Cardiac septum (tissue), 1 donor: Measurements from ENCODE around the gene B3GAT3. TPM values are rescaled to one million over a fixed set of nuclear protein-coding genes. Genes with fewer than 3 reads are reported as not detected.
"Not testable (repeated sequence)": the region's sequence is repeated elsewhere in the genome, so short reads cannot be mapped to it uniquely, and the experiment has no call there.

Experiments
- DNase-seq: peaks from one replicate; pipeline ENCODE4 v3.0.0-alpha.2; 2020; ENCODE audit warnings: low spot score
- intact Hi-C: fragments of 100-400 bp; cut with DNase I; formaldehyde crosslinking; loops from one replicate; pipeline ENCODE4 v1.14.0; 2022
- long read RNA-seq: library from polyadenylated mRNA; unstranded; transcript quantifications from one replicate; pipeline ENCODE4 v2.0.0, GENCODE V29; 2021
- total RNA-seq: library from RNA; stranded (reverse); fragmentation: NEBNext Ultra II Directional; extraction: Animal tissue kit (Norgen Biotek cat#: 25700); gene quantifications from one replicate; pipeline ENCODE4 v1.2.1, GENCODE V29; 2021
- donor health status: DM: no; HTN: no; CAD: no.

The B3GAT3 gene
- 16.0 TPM for total RNA-seq
- long read RNA-seq, transcript B3GAT3-201 (5 exons, 1,641 nt): major isoform, 20 of 29 reads
- long read RNA-seq, partial matches to known transcripts: 2 of 29 reads
- long read RNA-seq, other reads (novel, unspliced or antisense): 7 of 29 reads

DNA sequence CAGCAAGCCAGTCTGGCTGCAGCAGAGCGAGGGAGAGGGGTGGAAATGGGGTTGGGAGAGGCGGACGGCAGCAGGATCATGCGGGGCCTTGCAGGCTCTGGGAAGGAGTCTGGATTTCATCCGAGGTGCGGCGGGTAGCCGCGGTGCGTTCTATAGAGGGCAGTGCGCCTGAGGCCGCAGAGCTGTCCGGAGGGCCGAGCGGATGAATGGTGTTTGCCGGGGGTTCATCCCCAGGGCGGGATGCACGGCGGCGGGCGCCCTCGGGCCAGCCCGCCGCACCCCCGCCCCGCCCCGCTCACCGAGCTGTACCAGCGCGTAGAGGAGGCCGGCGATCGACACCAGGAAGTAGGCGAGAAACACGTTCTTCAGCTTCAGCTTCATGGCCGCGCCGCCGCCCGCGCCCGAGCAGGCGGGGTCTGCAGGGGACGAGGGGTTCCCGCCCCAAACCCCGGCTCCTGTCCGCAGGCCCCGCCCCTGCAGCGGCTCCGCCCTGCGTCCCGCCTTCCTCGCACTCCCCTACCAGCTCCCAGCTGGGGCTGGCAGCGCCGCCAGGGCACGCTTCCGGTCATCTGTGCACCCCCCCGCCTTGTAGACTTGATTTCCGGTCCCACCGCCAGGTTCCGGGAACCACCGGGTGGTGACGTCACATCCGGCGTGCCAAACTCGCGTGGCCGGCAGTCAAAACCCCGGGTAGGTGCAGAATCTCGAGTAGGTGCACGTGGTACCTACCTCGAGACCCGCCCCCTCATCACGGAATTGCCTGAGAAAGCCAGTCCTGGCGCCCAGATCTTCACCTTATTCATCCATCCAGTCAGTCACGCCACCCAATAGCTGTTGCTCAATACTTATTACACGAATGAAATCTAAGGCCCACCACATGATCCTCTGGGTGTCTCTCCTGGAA is at the start of gene B3GAT3:
Gene B3GAT3 (minus strand): TSS at position 420 of the 904 bp plus-strand sequence. CDS start 39 bp downstream, at position 381.
- peak; percentile 98 for DNase-seq
- intact Hi-C loops: loop anchor here (2.0 kb wide), 1 partner anchor 25 kb away; the partner anchor contains the start of gene GANAB

- intact Hi-C loops: loop anchor here (5.0 kb wide), 1 partner anchor 36 kb away; the partner anchor contains the start of genes BSCL2 and GNG3
- DNase-seq: no peak
Observed at GRCh38 chr11:62671236-62671607, 49.4 kb upstream of the B3GAT3 start.

DNA sequence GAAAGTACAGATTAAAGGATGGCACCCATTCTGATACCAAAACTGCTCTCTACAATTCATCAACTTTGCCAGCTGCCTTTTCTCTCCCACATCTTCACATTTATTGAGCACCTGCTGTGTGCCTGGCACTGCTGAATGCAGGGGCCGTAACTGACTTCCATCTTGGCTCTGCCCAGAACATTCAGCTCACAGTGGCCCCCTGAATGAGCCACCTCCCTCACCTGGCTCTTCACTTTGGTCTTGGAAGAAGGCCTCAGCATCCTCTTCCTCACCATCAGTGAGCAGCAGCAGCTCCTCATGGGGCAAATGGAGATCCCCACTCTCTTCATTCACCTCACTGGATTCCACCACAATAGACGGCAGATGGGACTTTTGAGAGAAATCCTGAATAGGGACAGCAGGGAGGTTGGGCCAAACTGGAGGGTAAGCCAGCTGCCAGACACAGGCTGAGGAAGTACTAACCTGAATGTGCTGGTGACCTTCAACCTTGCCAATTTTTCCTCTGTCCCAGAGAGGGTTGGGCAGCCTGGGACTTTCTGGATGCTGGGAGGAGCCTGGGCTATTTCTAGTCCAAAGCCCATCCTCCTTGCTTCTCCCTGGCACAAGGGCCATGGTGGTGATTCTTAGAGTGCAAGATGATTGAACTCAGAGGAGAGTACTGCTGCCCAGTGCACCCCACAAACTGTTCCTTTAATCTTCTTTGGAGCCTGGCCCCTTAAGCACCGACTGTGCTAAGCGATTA is 47.8 kb upstream of the B3GAT3 start:
- no peak for DNase-seq
- intact Hi-C loops: loop anchor here (5.0 kb wide), 1 partner anchor 38 kb away; the partner anchor contains the start of genes BSCL2 and GNG3

DNA sequence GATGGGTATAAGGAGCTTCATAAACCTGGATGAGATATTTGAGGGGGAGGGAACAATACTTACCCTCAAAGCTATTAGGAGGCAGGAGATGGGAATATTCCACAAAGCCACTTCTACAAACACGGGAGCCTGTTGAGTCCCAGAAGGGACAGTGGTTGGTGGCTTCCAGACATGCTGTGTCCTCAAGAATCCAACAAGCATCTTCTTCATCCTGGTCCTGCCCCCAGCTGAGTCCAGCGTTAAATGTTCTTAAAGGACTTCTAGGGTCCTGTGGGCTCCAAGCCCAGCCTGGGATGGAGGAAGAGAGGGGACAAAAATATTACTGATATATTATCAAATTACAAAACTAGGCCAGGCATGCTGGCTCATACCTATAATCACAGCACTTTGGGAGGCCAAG is 45.7 kb upstream of the B3GAT3 start:
- no peak for DNase-seq

GRCh38 chr11:62666259-62666926 is 44.6 kb upstream of the B3GAT3 start:
- intact Hi-C loops: no loop called here
- DNase-seq: no peak

More for the DNA sequence above, 45.7 kb upstream of the B3GAT3 start:
- intact Hi-C loops: no loop called here

DNA sequence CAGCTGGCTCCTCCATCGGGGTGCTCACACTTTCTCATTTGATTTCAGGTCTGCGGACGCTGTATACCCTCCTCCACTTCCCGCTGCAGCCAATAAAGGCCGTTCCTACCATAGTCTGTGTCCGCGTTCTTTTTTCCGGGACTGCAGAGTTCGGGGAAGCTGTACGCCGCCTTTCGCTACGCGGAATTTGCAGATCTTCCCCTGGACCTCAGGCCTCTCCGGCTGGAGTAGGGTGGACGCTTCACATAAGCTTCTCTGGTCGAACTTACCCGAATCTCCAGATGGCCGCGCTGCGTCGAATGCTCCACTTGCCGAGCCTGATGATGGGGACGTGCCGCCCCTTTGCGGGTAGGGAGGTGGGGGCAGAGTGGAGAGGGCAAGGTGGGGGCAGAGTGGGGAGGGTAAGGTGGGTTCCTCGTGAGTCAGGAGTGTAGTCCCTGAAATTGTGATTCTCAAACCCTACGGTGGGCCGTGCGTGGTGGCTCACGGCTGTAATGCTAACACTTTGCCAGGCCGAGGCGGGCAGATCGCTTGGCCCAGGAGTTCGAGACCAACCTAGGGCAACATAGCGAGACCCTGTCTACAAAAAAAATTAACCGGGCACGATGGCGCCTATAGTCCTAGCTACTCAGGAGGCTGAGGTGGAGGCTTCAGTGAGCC is 43.9 kb upstream of the B3GAT3 start:
- intact Hi-C loops: loop anchor here (2.0 kb wide), 1 partner anchor 19 kb away; the partner anchor contains the start of gene GANAB
- no peak for DNase-seq

DNA sequence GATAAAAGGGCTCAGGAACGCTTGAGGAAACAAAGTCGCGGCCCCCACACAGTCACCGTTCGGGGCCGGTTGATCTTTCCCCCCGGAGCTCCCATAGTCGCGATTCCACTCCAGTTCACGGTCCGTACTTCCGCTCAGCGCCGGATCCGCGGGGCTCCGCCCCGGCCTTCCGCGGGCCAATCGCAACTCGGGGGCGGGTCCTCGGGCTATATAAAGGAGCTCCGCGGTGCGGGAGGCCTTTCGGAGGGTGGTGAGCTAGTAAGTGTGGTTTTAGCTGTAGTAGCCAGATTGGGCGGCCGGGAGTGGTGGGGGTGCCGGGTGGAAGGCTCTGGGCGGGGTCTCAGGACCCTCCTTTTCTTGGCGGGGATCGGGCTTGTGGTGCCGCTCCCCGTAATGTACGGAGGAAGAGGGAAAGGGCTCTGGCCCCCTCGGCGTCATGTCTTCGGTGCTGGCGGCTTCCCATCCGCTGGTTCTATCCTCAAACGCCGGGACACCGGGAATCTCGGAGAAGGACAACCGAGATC is 43.4 kb upstream of the B3GAT3 start, which contains the start of the genes C11orf98 and CSKMT:
Gene C11orf98 (minus strand): TSS at position 136 of the 524 bp plus-strand sequence. CDS start 41 bp downstream, at position 95.
Gene CSKMT (plus strand): TSS at position 238 of the 524 bp plus-strand sequence. CDS start 568 bp downstream, outside the sequence.
- DNase-seq: peak; percentile 98
- intact Hi-C loops: loop anchor here (2.0 kb wide), 1 partner anchor 18 kb away; the partner anchor contains the start of gene GANAB

DNA sequence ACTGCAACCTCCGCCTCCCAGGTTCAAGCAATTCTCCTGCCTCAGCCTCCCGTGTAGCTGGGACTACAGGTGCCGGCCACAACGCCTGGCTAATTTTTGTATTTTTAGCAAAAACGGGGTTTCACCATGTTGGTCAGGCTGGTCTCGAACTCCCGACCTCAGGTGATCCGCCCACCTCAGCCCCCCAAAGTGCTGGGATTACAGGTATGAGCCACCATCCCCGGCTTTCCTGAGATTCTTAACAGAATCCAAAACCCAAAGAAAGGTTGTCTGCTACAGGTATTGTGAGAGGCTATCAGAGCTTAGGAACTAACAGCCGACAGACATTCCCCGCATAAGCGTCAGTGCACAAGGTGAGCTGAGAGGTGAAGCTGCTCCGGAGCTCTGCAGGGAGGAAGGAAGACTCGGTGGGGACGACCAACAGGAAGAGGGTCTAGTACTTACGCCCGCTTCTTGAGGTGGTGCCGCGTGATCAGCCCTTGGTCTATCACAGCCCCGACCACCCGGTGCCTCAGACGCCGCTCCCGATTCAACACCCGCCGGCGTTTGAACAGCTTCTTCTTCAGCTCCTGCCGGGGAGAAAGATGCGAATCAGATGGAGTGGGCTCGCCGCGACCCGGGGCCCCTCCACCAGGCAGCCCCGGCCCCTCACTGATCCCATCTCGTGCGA is 42.8 kb upstream of the B3GAT3 start:
- DNase-seq: peak; percentile 78
- intact Hi-C loops: loop anchor here (2.0 kb wide), 1 partner anchor 18 kb away; the partner anchor contains the start of gene GANAB

GRCh38 chr11:62656796-62657429 is 35.1 kb upstream of the B3GAT3 start:
- DNase-seq: no peak
- intact Hi-C loops: no loop called here

DNA sequence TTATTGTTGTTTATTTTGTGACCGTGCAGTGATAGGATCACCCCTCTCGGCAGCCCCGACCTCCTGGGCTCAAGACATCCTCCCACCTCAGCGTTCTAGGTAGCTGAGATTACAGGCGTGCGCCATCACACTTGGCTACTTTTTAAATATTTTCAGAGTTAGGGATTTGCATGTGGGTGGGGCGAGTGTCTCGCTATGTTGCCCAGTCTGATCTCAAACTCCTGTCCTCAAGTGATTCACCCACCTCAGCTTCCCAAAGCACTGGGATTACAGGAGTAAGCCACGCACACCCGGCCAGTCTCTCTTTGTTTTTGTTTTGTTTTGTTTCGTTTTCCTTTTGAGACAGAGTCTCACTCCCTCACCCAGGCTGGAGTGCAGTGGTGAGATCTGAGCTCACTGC is 32.5 kb upstream of the B3GAT3 start:
- intact Hi-C loops: no loop called here
- DNase-seq: no peak

DNA sequence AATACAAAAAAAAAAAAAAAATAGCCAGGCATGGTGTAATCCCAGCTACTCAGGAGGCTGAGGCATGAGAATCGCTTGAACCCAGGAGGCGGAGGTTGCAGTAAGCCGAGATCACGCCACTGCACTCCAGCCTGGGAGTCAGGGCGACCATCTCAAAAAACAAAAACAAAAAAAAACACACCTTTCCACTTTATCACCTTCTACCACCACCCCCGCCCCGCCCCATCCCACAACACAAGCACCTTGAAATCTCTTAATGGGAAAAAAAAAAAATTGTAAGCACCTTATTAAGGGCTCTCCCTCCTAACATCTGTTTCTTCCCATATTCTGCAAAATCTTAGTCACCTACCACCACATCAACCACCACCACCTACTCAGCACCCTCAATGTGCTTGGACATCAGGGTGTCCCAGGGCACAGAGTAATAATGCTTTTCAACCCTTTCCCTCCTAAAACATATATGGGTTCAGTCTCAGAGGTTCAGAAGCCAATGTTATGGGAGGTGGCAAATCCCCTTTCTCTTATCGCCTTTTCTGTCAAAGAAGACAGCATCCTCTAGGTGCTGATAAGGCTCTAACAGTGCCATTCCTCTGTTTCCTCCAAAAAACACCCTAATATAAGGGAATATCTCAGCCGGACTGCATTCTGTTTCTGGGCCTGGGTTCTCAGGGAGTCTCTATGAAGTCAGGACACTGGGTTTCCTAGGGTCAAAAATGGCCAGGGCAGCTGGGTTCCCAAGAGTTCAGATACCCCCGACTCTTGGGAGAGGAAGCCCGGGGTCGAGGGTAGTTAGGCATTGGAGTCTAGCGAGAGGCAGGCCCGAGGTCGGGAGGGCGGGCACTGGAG is 30.6 kb upstream of the B3GAT3 start:
- DNase-seq: no peak
- intact Hi-C loops: no loop called here

DNA sequence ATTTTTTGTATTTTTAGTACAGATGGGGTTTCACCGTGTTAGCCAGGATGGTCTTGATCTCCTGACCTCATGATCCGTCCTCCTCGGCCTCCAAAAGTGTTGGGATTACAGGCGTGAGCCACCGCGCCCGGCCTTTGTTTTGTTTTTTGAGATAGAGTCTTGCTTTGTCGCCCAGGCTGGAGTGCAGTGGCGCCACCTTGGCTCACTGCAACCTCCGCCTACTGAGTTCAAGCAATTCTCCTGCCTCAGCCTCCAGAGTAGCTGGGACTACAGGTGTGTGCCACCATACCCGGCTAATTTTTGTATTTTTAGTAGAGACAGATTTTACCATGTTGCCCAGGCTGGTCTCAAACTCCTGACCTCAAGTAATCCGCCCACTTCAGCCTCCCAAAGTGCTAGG is 28.5 kb upstream of the B3GAT3 start:
- intact Hi-C loops, DNase-seq: not testable (repeated sequence)

GRCh38 chr11:62649486-62649885 is 27.7 kb upstream of the B3GAT3 start:
- DNase-seq: no peak
- intact Hi-C loops: no loop called here

DNA sequence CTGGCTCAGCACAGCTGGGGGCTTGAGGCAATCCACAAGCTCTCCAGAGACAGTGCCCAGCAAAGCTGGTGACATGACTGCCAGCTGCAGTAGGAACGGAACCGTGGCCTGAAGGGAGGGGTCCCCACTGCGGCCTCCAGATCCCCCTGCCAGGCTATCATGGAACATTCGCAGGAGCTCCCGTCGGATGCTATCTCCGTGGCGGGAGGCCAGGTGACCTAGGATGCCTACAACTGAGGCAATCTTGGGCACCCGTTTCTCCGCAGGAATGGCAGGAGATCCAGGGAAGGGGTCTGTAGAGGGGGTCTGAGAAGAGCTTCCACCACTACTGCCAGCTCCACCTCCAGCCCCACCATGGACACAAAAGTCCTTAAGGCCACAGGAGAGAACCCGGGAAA is 27.2 kb upstream of the B3GAT3 start:
- DNase-seq: no peak
- intact Hi-C loops: no loop called here

- intact Hi-C loops: no loop called here
- no peak for DNase-seq
Observed at GRCh38 chr11:62648185-62648966, 26.6 kb upstream of the B3GAT3 start.

- intact Hi-C loops: loop anchor here (2.0 kb wide), 2 partner anchors 17 to 25 kb away; partner anchors contain the start of genes C11orf98 and CSKMT
- DNase-seq: no peak
Observed at GRCh38 chr11:62647609-62648005, 25.8 kb upstream of the B3GAT3 start.
